NT2/D1 (cell line): Measurements from ENCODE around the gene SH2D3C.

Source experiments
- SUZ12 ChIP-seq: IDR thresholded peaks from 2 replicates; pipeline ENCODE4 v1.6.1; 2011; ENCODE audit not compliant: insufficient read length, insufficient read depth; ENCODE audit errors: extremely low read depth
- YY1 ChIP-seq: IDR thresholded peaks from 2 replicates; pipeline ENCODE4 v1.6.1; 2011; ENCODE audit not compliant: insufficient read length, insufficient read depth
- ZNF274 ChIP-seq: IDR thresholded peaks from 2 replicates; pipeline ENCODE4 v1.6.1; 2011; ENCODE audit warnings: mild to moderate bottlenecking, low read depth, low read length

GRCh38 chr9:127705577-127706379 lies 72.7 kb downstream of the SH2D3C start:
- TF ChIP-seq YY1 (no peak), ZNF274 (no peak), SUZ12 (no peak)
